HG03159 (cell line): ENCODE data around the gene RPS21.

Source experiments
- ATAC-seq: cut with Tn5 transposase; IDR thresholded peaks from one replicate; pipeline ENCODE4 v1.9.1; 2021; ENCODE audit warnings: mild to moderate bottlenecking, moderate library complexity; ENCODE audit not compliant: unreplicated experiment

The RPS21 gene

GRCh38 chr20:62353289-62354030 lies 33.4 kb upstream of the RPS21 start:
- no peak for ATAC-seq

GRCh38 chr20:62354031-62354808 lies 32.7 kb upstream of the RPS21 start:
- ATAC-seq: no peak

- ATAC-seq: no peak
Measured at GRCh38 chr20:62354811-62355341, 32.0 kb upstream of the RPS21 start.

GRCh38 chr20:62355516-62355877 lies 31.4 kb upstream of the RPS21 start:
- no peak for ATAC-seq

GRCh38 chr20:62355878-62356588 lies 30.9 kb upstream of the RPS21 start:
- ATAC-seq: no peak

- ATAC-seq: no peak
Measured at GRCh38 chr20:62356589-62357186, 30.2 kb upstream of the RPS21 start.

GRCh38 chr20:62357187-62357667 lies 29.7 kb upstream of the RPS21 start:
- ATAC-seq: no peak

GRCh38 chr20:62357681-62358080 lies 29.2 kb upstream of the RPS21 start:
- no peak for ATAC-seq

GRCh38 chr20:62358171-62359042 lies 28.5 kb upstream of the RPS21 start:
- no peak for ATAC-seq

GRCh38 chr20:62359043-62359490 lies 27.8 kb upstream of the RPS21 start:
- ATAC-seq: no peak

- ATAC-seq: no peak
Measured at GRCh38 chr20:62359491-62360121, 27.3 kb upstream of the RPS21 start.

GRCh38 chr20:62360854-62361798 lies 25.8 kb upstream of the RPS21 start:
- ATAC-seq: no peak

- ATAC-seq: no peak
Measured at GRCh38 chr20:62361799-62362589, 24.9 kb upstream of the RPS21 start.

GRCh38 chr20:62362590-62362940 lies 24.3 kb upstream of the RPS21 start:
- no peak for ATAC-seq

- ATAC-seq: no peak
Measured at GRCh38 chr20:62362991-62363919, 23.6 kb upstream of the RPS21 start.
